HG02678 (cell line): ENCODE measurements around the gene OR2T10.
"Not testable (repeated sequence)": the region's sequence is repeated elsewhere in the genome, so short reads cannot be mapped to it uniquely, and the experiment has no call there.

ENCODE experiments used
- ATAC-seq: cut with Tn5 transposase; IDR thresholded peaks from one replicate; pipeline ENCODE4 v1.9.1; 2021; ENCODE audit warnings: mild to moderate bottlenecking, moderate library complexity; ENCODE audit not compliant: unreplicated experiment

OR2T10 gene, protein sequence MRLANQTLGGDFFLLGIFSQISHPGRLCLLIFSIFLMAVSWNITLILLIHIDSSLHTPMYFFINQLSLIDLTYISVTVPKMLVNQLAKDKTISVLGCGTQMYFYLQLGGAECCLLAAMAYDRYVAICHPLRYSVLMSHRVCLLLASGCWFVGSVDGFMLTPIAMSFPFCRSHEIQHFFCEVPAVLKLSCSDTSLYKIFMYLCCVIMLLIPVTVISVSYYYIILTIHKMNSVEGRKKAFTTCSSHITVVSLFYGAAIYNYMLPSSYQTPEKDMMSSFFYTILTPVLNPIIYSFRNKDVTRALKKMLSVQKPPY

DNA sequence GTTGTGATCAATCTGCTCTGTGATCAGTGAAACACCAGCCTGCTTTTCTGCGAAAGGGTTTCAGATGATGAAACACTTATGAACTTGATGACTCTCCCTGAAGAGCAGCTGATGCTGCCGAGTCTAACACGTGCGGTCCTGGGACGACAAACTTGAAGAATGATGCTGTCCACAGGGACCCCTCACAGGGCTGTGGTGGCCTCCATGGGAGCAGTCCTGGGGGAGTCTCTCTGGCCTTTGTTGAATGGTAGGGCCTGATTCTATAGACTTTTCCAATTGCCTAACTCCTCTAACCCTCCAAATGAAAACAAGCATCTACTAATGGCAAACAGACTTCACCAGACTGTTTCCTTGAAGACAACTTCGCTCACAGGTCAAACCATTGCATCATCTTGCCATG, at the start of gene OR2T10:
Gene OR2T10 (minus strand): TSS at position 112 of the 400 bp plus-strand sequence. CDS start 3,932 bp downstream, outside the sequence.
- no peak for ATAC-seq

DNA sequence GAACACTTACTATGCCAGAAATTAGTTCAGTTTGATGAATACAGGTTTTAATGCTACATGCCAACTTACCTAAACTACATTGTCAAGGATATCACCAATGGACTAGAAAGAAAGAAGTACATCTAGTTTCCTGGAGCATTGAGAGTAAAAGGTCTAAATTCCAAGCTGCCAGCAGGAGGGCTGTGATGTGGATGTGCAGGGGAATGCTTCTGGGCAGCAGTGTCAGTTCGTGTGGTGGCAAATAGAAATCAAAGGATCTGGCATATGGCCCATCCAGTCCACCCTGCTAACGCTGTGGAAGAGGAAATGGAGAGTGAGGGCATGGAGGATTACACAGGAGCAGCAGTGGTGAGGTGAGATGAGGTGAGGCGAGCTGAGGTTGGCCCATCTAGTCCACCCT, 47.7 kb upstream of the OR2T10 start, which contains the start of gene OR2T35:
Gene OR2T35 (minus strand): TSS at position 101 of the 400 bp plus-strand sequence. CDS start 6,020 bp downstream, outside the sequence.
- not testable (repeated sequence) for ATAC-seq

DNA sequence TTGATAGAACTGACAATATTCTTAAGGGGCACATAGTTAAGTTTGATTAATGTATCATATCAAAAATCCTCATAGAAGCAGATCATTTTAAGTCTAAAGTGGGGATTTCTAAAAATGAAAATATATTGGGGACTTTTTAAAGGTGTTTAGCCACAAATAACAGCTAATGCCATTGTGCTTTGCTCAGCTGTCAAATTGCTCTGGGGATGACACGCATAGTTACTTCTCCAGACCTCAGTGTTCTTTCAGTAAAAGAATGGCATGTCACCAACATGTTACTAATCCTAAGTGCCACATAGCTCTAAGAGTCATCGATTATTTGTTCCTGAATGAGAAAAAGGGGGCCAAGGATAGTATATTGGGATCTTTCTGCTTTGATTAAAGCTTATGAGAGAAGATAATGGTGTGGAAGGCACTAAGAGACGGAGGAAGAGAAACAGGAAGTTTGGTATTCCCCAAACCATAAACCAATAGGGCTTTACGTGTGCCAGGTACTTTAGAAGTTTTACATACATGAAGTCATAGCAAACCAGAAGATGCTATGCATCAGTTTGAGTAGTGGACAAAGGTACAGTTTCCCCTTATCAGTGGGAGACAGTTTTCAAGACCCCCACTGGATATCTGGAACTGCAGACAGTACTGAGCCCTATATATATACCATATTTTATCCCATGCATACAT, 45.6 kb upstream of the OR2T10 start:
- ATAC-seq, result peak; percentile 68

DNA sequence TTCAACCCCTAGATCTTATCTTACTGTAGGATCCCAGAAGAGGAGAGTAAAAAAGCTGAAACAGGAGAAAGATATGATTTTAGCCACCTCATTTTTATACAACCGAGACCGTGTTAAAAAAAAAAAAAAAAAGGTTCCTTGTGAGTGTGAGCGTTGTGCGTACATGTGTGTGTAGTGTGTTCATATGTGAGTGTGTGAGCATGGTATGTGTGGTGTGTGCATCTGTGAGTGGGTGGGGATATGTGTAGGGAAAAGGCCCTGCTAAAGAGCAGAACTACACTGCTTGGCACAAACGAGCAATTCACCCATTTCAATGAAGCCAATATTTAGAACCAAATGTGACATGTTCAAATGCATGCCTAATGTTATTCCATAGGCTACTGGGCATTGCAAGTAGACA, 44.1 kb upstream of the OR2T10 start:
- not testable (repeated sequence) for ATAC-seq

DNA sequence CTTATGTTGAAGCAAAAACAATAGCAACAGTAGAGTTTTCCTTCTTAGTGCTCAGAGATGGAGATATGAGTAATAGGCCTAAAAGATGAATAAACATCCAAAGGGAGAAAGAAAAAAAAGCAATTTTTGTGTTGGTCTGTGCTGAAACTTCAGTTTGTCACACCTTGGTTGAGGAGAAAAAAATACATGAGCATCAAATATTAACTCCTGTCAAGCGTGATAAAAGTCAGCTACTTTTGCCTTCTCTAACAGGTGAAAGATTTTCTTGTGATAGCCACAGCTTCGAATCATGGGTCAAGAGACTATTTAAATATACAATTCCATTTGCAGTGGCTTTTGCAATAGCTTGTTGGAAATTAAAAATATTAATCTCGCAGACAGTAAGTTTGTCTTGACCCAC, 43.4 kb upstream of the OR2T10 start:
- peak; percentile 29 for ATAC-seq

DNA sequence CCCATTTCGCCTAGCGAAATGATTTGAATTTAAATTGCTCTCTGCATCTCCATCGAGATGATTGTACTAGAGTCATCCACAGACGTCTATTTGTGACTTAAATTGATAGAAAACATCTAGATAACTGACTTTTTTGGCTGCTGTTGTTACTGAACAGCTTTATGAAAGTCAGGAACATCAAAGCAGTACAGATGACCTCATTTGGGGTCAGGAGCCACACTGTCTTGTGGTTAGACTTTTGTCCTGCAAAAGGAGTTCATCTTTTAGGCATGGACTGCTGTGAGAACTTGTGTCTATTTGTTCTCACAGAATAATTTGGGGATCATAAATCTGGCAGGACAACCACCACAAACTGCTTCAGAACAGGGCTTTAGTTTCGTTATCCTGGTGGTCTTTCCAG, 42.2 kb upstream of the OR2T10 start:
- not testable (repeated sequence) for ATAC-seq

DNA sequence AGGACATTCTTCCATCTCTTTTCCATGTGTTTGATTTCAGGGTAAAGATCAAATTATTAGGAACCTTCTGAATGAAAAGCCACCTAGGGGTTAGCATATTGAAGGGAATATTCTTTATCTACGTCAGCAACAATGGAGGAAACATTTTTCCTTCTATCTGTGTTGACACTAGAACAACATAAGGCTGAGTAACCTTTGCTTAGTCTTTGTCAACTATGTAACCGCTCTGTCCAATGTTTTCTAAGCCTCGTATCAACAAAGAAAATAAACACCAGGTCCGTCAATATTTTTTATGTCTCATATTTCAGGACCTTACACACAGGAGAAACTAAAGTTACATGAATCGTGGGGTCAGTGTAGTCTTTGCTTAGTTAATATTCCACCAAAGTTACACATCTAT, 39.1 kb upstream of the OR2T10 start:
- not testable (repeated sequence) for ATAC-seq

DNA sequence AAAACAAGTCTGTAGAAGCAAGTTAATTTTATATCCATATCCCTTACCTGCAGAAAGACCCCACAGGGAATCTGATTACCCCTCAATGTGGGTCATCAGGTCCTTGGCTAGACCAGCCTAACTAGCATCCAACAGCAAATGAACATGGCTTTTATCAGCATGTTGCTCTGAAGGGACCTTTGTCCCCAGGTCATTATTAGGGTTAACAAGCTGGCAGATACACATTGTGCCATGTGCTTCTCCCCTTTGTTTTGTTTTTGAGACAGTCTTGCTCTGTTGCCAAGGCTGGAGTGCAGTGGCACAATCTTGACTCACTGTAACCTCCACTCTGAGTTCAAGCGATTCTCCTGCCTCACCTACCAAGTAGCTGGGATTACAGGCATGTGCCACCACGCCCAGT, 37.5 kb upstream of the OR2T10 start, which contains the start of gene OR2T11:
Gene OR2T11 (minus strand): TSS at position 101 of the 400 bp plus-strand sequence. CDS start 7,963 bp downstream, outside the sequence.
- not testable (repeated sequence) for ATAC-seq

DNA sequence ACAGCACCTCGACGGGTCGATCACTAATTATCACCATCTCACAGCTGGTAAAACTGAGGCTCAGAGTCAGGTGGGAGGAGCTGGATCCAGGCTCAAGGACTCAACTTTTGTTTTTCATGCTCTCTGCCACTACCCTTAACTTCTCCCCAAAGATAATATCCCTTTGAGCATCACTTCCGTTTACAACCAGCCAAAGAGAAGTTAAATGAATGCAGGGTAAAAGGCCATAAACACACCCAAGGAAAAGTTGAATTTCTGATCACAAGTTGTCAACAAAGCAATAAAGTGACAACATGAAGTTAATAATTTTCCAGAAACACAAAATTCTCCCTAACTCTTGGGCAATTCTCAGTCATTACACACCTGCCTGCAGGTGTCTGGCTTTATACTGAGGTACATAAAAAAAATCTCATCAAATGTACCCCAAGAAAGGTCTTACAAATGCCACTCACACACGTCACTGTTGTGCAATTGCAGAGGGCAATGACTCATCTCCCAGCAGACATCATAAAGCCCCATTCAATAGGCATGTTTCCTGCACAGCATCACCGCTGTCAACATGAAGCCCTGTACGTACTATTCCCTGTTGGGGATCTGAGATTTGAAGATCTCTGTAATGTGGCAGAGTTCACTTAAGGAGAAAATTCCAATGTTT, 34.0 kb upstream of the OR2T10 start:
- ATAC-seq, result no peak

DNA sequence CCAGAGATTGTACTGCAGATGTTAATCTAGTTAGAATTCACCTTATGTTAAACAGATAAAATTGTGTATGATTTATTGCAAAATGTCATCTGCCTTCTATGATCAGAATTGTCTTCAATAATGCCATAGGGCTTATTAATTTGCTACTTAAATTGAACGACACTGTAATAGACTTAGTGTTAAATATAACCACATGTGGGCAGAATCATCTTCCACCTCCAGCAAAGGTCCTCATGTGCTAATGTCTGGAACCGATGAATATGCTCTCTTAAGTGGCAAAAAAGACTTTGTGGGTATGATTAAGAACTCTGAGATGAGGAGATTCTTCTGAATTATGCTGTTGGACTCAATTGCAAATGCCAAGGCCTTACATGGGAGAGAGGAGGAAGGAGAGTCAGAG, 33.1 kb upstream of the OR2T10 start:
- no peak for ATAC-seq

DNA sequence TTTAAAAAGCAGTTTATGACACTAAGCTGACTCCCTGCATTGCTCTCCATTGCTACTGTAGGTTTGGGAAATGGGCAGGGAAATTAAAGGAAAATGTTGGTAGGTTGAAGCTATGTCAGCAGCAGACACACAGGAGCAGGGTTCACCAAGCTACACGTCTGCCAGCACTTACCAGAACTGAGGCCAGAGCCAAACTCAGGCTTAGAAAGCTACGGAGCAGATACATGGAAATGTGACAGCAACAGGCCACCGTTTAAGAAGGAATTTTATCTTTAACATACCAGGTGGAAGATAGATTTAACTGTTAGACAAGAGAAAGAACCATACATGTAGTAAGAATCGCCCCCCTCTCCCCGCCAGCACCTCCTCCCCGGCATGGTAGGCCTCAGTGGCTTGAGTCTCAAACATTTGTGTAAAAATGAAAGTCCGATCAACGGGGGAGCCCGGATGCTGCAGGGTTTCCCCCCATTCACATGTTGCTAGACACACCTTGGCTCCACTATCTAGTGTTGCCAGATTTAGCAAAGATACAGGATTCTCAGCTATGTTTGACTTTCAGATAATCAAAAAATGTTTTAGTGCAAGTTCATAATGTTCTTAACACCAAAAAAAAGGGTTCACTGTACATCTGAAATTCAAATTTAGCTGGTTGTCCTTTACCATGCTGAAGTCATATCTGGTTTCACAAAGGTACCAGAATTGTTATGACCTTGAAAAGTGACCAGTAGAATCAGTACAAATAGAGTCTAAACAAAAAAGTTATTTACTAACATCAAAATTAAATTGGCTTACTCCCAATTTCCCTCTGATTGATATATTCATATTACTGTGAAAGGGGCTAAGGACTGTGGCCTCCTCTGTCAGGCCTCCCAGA, 30.7 kb upstream of the OR2T10 start:
- peak; percentile 96 for ATAC-seq

DNA sequence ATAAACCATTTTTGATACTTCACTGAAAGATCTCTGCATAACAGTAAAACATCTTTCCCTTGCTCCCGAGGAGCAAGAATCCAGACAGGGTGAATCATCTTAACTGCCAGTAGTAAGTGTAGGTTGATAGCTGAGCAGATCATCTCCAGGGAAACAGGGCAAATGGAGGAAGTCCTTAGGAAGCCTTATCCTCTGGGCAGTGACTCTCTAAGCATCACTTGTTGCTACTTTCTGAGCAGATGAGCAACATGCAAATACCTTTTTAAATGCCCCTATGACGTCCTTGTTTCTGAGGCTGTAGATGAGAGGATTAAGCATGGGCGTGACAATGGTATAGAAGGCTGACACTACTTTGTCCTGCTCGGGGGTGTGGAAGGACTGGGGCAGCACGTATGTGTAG, 28.5 kb upstream of the OR2T10 start:
- no peak for ATAC-seq

DNA sequence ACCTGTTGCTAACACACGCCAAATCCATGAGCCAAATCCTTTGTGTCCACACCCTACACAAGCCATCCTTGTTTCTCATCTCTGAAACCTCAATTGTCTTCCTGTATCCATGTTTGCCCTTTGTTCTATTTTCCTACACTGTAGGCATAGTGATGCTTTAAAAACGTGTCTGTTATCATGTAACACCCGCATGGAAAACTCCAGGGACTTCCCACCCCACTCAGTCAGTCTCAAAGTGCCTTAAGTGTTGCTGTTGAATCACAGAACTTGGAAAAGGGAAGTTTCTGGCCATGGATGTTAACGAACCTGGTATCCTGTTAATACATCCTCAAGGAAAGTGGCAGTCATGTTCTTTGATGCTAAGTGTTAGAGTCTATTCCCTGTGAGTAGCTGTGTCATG, 27.7 kb upstream of the OR2T10 start:
- no peak for ATAC-seq

DNA sequence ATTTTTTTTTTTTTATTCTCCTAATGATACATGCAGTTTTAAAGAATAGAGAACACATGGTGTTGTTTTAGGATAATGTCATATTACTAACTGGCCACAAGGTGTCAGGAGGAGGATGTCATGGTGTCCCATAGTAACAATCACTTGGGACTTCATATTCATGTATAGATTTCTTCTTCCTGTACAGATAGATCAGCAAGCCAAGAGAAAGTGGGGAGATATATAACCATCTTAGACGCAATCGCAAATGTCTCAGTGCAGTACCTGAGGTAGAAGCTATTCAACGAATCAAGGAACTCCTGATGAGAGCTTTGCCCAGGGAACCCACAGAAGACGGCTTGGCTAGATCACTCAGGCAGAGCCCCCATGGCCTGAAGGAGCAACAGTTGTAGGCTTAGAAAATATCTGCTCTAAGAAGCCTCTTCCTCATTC, 25.1 kb upstream of the OR2T10 start:
- peak; percentile 94 for ATAC-seq

DNA sequence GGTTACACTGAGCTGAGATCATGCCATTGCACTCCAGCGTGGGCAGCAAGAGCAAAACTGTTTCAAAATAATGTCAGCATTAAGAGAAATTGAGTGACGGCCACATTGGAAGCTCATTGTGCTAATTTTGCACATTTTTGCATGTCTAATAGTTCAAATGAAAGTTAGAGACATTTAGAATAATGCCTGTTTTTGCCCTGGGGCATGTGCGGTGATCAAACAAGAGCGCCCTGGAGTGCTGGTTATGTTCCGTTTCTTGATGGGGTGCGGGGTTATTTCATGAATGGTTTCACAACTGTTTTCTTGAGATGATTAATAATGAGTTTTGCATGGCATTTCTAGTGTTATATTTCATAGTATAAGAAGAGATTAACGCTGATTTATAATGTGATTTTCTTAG, 24.3 kb upstream of the OR2T10 start:
- ATAC-seq, result no peak

DNA sequence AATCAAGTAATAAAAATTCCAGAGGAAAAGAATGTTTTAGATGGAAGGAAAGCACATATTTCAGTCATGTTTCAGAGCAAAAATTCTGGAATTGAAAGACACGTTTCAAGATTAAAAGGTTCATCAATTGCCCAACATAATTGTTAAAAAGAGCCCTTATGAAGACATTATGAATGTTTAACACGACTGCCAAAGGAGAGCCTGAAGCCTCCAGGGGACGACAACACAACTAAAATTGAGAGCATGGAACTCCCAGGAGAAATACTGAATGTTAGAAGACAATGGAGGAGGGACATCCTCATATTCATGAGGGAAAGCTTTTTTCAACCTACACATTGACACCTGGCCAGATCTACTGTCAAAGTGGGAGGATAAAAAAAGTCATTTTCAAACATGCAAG, 21.4 kb upstream of the OR2T10 start:
- ATAC-seq, result no peak

DNA sequence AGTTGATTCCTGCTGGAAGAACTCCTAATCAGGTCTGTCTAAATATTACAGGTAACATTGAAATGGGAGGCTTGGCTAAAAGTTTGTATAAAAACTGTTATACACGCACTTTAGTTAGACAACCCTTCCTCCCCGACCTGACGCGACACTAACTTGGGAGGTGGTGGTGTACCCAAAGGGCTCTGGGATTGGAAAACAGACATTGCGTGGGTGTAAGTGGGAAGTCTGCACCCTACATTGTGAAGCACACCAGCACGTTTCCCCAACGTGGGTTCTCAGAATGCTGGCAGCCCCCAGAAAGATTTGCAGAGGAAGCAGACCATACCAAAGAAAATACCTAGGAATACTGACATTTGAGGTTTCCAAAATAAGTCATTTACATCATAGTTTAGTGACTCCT, 20.6 kb upstream of the OR2T10 start:
- no peak for ATAC-seq

DNA sequence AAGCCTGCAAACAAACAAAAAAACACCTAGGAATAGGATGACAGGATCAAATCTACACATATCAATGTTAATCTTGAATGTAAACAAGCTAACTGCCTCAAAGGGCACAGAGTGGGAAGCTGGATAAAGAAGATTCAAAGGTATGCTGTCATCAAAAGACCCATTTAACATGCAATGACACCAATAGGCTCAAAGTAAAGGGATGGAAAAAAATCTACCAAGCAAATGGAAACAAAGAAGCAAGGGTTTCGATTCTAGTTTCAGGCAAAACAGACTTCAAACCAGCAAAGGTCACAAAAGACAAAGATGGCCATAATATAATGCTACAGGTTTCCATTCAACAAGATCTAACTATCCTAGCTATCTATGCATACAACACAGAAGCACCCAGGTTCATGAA, 16.2 kb upstream of the OR2T10 start:
- ATAC-seq, result peak; percentile 75

DNA sequence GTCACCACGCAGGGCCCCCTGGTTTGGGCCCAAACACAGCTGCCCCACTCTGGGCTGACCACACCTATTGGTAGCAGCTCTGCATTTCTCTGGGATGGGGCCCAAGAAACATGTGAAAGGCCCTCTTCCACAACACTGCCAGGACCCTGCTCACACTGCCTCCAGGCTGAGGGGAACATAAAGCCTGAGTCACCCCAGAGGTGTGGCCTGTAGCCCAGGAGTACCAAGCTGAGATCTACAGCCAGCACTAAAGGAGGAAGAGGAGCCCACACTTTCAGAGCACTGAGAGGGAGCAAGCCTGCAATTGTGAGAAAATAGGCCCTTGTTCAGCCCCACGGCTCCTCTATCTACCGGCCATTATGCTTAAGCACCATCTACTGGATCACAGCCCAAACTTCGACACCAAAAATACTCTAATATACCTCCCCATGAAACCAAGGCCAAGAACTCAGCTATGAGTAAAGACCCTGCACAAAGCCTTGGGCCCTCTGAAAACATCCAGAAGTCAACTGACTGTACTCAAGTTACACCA, 14.4 kb upstream of the OR2T10 start:
- ATAC-seq, result no peak

DNA sequence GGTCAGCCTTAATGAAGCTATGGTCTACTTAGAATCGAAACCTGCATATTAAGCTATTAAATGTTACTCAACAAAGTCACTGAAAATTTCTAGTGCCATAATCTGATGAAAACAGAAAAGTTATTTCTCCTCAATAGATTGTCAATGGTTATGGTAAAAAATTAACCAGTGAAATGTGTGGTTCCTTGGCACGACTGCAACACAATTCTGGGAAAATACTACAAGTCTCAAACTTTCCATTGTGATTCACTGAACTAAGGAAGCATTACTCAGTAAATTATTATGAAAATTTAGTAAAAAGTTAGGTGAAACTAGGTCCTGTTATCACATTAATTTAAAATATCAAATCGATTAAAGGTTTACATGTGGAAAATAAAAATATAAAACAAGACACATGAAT, 12.8 kb upstream of the OR2T10 start:
- no peak for ATAC-seq
